KG1 (cell line): ENCODE results near the gene PJVK.
"Not testable (repeated sequence)": the region's sequence is repeated elsewhere in the genome, so short reads cannot be mapped to it uniquely, and the experiment has no call there.

Experiments used
- DNase-seq: peaks from one replicate; lab custom pipeline; 2025; lab: John Stamatoyannopoulos, UW

Gene PJVK

GRCh38 chr2:178436662-178437061 lies 14.5 kb upstream of the PJVK start:
- no peak for DNase-seq

DNA sequence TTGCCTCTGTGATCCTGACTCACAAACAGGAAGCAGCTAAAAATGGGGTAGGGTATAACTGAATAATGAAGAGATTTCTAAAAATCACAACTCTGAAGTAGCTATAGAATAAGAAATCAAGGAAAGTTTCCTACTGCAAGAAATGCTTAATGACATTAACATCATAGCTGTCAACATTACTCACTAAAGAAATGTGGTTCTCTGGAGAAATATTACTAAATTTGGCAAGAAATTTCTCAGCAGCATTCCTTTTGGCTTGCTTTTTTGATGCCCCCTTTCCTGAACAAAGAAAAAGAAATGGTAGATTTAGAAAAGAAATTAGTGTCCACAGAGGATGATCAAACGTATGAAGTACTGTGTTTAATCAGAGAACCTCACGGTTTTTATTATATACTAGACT lies 9.8 kb upstream of the PJVK start:
- DNase-seq: no peak

GRCh38 chr2:178448968-178449661 lies 2.1 kb upstream of the PJVK start:
- DNase-seq: no peak

- no peak for DNase-seq
Measured at GRCh38 chr2:178449700-178450523, 1.3 kb upstream of the PJVK start.

DNA sequence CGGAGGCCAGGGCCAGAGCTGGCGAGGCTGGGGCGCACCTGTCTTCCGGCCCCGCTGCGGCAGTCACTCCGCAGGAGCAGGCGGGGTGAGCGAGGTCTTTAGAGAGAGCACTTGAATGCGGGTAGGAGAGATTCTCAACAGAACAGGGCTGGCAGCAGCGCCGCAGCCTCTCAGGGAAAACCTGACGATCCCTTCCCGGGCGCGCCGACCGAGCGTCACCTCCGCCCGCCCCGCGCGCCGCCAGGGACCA lies 729 bp upstream of the PJVK start:
- DNase-seq: no peak

- no peak for DNase-seq
Measured at GRCh38 chr2:178452334-178452733, 1.2 kb downstream of the PJVK start.

DNA sequence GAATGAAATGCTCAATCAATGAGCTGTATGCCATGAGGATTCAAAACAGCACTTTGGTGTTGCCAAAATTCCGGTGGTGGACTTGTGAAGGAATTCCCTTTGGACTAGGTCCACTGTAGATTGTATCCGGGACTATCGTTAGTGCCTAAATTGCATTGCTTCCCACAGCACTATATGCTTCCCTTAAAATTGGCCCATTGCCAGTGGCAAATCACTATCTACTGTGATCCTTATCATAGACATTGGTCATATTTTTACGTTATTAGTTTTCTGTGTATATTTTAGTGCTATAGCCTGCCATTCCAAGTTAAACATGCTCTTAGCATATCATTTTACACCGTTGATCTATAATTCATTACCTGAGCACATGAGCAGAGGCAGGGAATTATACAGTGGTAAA lies 1.7 kb downstream of the PJVK start:
- DNase-seq: no peak

DNA sequence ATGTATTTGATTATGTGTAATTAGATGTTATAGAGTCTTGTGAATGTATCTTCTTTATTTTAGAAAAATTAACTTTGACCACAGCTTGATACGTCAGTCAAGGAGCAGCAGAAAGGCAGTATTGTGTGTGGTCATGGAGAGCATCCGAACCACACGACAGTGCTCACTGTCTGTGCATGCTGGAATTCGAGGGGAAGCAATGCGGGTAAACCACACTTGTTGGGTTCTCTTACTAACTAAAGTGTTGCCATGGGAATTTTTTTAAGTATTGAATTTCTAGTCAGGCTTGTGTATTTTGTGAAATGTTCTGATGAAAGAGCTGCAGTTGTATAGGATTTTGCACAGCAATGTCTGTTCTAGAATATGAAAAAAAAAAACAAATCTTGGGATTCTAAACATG lies 4.8 kb downstream of the PJVK start:
- DNase-seq: no peak

- DNase-seq: no peak
Measured at GRCh38 chr2:178457390-178457886, 6.3 kb downstream of the PJVK start.

DNA sequence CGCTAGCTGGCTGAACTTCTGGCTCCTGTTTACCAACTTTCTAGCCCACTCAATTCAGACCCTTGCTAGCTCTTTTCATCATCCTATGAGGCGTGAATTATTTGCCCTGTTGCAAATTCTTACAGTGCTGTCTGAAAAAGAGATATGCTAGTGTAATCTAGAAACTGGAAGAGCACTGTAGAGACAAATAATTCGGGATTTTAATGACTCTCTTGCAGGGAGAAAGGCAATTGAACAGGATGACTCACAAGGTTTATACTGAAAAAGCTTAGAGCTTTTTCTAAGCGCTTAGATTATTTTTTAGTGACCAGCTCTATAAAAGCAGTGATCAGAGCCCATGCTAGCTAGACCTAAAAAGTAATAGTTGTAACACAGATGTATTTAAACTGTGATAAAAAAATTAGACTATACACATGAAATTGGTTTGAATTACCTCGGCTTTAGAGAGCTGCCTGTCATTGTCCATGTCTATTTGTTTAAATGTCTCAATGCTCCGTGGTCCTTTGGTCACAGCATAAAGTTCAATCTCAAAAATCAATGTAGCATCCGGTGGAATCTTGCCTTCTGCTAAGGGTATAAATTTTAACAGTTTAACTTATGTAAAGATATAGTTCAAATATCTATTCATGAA lies 18.2 kb downstream of the PJVK start:
- no peak for DNase-seq

GRCh38 chr2:178471313-178471712 lies 20.1 kb downstream of the PJVK start:
- not testable (repeated sequence) for DNase-seq

DNA sequence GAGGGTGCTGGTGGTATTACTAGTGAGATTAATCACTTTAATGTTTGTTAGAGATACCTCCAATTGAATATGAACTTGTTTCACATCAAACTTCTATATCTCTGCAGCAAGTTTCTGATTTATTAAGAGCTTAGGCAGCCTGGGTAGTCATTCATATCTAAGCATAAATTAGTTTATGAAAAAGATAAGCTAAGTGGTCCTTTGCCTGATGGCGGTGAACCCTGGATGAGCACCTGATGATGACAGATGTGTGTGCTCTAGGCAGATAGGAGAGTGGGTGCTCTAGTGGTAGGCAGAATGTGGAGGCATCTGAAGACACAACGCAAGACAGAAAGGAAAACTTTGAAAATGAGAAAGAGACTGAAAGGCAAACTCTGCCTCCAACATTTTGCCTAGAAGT lies 22.2 kb downstream of the PJVK start:
- no peak for DNase-seq

DNA sequence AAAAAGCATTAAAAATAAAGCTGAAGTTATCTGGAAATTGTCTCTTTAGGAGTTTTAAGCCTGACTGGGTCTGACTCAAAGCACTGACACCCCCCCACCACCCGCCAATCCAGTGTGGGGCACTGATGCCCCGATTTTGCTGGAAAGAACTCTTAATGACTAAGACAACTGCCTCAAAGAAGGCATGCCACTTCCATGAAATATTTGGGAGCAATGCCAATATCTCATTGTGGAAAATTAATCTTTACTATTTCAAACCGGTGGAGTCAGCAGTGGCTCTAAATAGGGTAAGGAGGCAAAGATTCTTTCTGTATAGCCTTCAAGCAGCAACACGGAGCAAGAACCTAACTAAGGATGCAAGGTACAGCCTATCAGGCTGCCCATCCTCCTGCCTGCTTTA lies 22.8 kb downstream of the PJVK start:
- DNase-seq: no peak

DNA sequence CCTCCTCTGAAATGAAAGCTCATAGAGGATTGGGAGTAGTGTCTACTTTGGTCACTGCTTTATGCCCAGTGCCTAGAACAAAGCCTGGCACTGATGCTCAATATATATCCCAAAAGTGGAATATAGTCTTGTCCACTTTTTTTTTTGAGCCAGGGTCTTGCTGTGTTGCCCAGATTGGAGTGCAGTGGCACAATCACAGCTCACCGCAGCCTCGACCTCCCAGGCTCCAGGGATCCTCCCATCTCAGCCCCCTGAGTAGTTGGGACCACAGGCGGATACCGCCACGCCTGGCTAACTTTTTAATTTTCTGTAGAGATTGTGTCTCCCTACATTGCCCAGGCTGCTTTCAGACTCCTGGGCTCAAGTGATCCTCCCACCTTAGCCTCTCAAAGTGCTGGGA lies 23.4 kb downstream of the PJVK start:
- DNase-seq: no peak

DNA sequence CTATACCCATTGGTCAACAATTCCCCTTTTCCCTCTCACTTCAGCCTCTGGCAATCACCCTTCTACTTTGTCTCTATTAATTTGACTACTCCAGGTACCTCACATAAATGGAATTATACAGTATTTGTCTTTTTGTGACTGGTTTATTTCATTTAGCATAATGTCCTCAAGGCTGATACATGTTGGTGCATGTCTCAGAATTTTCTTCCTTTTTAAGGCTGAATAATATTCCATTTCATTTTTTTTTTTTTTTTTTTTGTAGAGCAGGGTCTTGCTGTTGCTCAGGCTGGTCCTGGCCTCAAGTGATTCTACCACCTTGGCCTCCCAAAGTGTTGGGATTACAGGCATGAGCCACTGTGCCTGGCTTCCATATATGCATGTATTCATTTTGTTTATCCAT lies 25.3 kb downstream of the PJVK start:
- DNase-seq: no peak

DNA sequence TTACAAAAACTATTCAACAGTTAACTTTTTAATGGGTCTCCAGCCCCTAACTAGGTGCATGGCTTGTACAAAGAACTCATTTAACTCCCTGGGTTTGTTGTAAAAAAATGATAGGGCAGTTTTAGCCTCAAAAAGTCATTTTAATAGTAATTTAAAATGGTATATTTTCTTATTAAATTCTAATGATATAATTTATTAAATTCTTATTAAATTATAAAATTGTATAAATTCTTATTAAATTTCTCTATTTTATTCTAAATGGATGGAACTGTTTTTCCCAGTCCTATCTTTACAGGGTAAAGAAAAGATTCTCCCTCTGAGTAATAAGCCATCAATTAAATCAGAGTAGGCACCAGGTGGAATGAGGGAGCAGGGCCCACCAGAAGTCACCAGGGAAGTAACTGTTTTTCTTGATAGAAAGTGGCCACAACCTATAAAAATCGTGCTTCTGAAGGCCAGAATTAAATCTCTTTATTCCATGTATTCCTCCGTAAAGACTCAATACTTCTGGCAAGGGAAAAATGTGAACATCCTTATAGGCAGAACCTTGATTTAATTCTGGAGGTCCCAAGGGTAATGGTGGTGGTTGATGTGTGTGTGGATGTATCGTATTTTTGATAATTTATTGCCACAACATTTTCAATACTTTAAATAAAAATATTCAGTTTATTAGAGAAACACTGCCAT lies 26.4 kb downstream of the PJVK start:
- DNase-seq: no peak

GRCh38 chr2:178478130-178478438 lies 26.9 kb downstream of the PJVK start:
- no peak for DNase-seq

- DNase-seq: peak; percentile 63
Measured at GRCh38 chr2:178478439-178479274, 27.5 kb downstream of the PJVK start, which contains the start of gene FKBP7. Gene FKBP7, minus strand, starts transcription at chr2:178478600. Its CDS starts 101 bp downstream, at chr2:178478499.

GRCh38 chr2:178479275-178479616 lies 28.1 kb downstream of the PJVK start:
- DNase-seq: no peak

GRCh38 chr2:178479758-178480226 lies 28.6 kb downstream of the PJVK start:
- DNase-seq: peak; percentile 59

DNA sequence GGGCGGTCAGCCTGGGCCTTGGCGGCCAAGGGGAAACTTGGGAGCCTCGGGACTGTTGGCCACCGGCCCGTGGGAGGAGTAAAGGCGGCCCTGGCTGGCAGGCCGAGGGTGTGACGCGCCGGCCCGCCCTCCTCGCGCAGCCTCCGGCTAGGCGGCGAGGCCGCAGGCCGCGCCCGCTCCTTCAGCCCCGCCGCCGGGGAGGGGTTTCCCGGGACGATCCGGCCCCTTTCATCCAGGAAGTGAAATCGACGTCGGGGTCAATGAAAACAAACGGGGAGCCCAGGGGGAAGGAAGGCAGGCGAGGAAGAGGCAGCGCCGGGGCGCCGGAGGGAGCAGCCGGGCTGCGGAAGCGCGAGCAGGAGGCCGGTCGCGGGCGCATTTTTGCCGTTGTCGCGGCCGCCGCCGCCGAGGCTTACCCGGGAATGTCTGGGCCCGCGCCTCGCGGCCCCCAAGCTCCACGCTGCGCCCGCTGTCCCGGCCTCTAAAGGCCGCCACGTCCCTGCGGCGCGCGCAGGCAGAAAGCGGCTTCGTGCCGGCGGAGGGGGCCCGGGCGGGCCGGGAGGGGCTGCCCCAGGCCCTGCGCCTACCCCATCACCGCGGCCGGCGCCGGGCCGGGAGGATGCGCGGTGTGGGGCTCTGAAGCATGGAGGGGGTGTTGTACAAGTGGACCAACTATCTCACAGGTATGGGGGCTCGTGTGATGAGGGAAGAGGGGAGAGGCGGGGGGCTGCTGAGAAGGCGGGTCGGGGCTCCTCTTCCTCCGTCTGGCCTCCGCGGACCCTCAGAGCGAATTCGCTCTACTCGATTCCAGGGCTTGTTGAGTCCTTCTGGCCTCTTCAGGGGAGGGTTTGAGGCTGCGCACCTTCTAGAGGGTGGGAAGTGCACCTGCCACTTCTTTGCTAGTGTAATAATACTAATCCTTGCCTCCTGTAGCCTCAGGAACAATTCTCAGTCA lies 29.3 kb downstream of the PJVK start, which contains the start of gene PLEKHA3:
Gene PLEKHA3, plus strand, starts transcription at position 231 of the 955 bp plus-strand sequence. Its CDS starts 413 bp downstream, at position 644.
- DNase-seq: peak; percentile 59
